Middle frontal gyrus (tissue), 1 donor: ENCODE results near the gene CACNA1G.

ENCODE experiments used
- DNase-seq: peaks from one replicate; pipeline ENCODE4 v3.0.0-alpha.2; 2015; ENCODE audit warnings: low spot score; ENCODE audit errors: extremely low spot score

CACNA1G gene

GRCh38 chr17:50547035-50547735 lies 13.3 kb upstream of the CACNA1G start, which contains the start of gene SPATA20:
TSS of gene SPATA20 (plus strand) at chr17:50547174. CDS start at chr17:50547209, 35 bp downstream.
- peak; percentile 81 for DNase-seq

GRCh38 chr17:50547736-50548083 lies 12.8 kb upstream of the CACNA1G start:
- no peak for DNase-seq

GRCh38 chr17:50548831-50549230 lies 11.7 kb upstream of the CACNA1G start:
- no peak for DNase-seq

- no peak for DNase-seq
These were observed 11.1 kb upstream of the CACNA1G start for GRCh38 chr17:50549256-50549941.

GRCh38 chr17:50549969-50550368 lies 10.5 kb upstream of the CACNA1G start:
- no peak for DNase-seq

- DNase-seq: peak; percentile 62
These were observed 9.7 kb upstream of the CACNA1G start for GRCh38 chr17:50550661-50551432.

- no peak for DNase-seq
These were observed 9.1 kb upstream of the CACNA1G start for GRCh38 chr17:50551433-50551815.

GRCh38 chr17:50551884-50552283 lies 8.6 kb upstream of the CACNA1G start:
- no peak for DNase-seq

- DNase-seq: no peak
These were observed 6.3 kb upstream of the CACNA1G start for GRCh38 chr17:50554201-50554600.

- DNase-seq: no peak
These were observed 3.7 kb upstream of the CACNA1G start for GRCh38 chr17:50556803-50557202.

GRCh38 chr17:50557630-50558029 lies 2.9 kb upstream of the CACNA1G start:
- DNase-seq: no peak

- no peak for DNase-seq
These were observed 2.4 kb upstream of the CACNA1G start for GRCh38 chr17:50558091-50558490.

- no peak for DNase-seq
These were observed 2.0 kb upstream of the CACNA1G start for GRCh38 chr17:50558581-50558940.

GRCh38 chr17:50558941-50559614 lies 1.4 kb upstream of the CACNA1G start:
- no peak for DNase-seq

- no peak for DNase-seq
These were observed 786 bp upstream of the CACNA1G start for GRCh38 chr17:50559674-50560184.

GRCh38 chr17:50560931-50561745 lies 623 bp downstream of the CACNA1G start:
- DNase-seq: no peak

GRCh38 chr17:50561746-50562141 lies 1.2 kb downstream of the CACNA1G start:
- no peak for DNase-seq

GRCh38 chr17:50562242-50563091 lies 2.0 kb downstream of the CACNA1G start:
- DNase-seq: no peak

GRCh38 chr17:50563092-50563511 lies 2.6 kb downstream of the CACNA1G start:
- DNase-seq: no peak

GRCh38 chr17:50564916-50565315 lies 4.4 kb downstream of the CACNA1G start:
- no peak for DNase-seq
